ENCODE data around the gene EPHB3. TPM values are rescaled to one million over a fixed set of nuclear protein-coding genes. Genes with fewer than 3 reads are reported as not detected.

EPHB3 gene
- total and polyA plus RNA-seq, 10 of the 15 experiments (the other 5 are each of a cell fraction or from before 2014, with no cell fraction given) = 0.09 TPM; not detected in 9

- TF ChIP-seq ATF3 (IDR thresholded peaks at IDR 0.05; ENCODE audit: borderline replicate concordance, extremely low read depth, low read depth, low read length) (no peak), CBX3 (IDR thresholded peaks at IDR 0.05; ENCODE audit: borderline replicate concordance, low read depth) (no peak), PML (IDR thresholded peaks at IDR 0.05; ENCODE audit: low read length) (no peak), EED (IDR thresholded peaks at IDR 0.05; ENCODE audit: low read depth) (no peak), BCL3 (IDR thresholded peaks at IDR 0.05; ENCODE audit: borderline replicate concordance, insufficient read depth, low read depth, low read length, poor library complexity, severe bottlenecking) (no peak), NR2C2 (IDR thresholded peaks at IDR 0.05; ENCODE audit: borderline replicate concordance, control insufficient read depth, insufficient read length, low read depth) (no peak), KDM1A (IDR thresholded peaks at IDR 0.05; ENCODE audit: borderline replicate concordance) (no peak), CHD4 (IDR thresholded peaks at IDR 0.05) (no peak), ZBTB11 (CRISPR knock-in tag; IDR thresholded peaks at IDR 0.05) (no peak), KAT2A (conservative IDR thresholded peaks at IDR 0.05; ENCODE audit: control insufficient read depth, low read depth, low read length) (no peak), POLR2AphosphoS5 (IDR thresholded peaks at IDR 0.05; ENCODE audit: low read length) (no peak), ZBED1 (IDR thresholded peaks at IDR 0.05; ENCODE audit: borderline replicate concordance) (no peak)
Measured at GRCh38 chr3:184570035-184570434, 8.4 kb downstream of the EPHB3 start (continued).

All from GM12878 (cell line).